ENCODE results near the gene EIF3D.

DNA sequence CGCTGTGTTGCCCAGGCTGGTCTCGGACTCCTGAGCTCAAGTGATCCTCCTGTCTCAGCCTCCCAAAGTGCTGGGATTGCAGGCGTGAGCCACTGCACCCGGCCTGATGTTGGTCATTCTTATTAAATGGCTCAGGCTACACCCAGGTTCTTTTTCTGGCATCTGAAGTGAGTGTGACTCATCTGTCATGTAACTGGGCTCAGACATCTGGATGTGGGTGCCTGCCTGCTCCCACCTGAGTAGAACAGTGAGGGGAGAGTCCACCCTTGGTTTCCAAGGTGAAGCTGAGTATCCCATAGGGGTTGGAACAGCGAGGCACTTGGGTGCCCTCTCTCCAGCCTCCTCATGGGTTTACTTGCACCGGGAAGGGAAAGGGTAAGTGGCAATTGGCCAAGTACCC, 36.7 kb upstream of the EIF3D start:
- TF ChIP-seq, protein P1, sequence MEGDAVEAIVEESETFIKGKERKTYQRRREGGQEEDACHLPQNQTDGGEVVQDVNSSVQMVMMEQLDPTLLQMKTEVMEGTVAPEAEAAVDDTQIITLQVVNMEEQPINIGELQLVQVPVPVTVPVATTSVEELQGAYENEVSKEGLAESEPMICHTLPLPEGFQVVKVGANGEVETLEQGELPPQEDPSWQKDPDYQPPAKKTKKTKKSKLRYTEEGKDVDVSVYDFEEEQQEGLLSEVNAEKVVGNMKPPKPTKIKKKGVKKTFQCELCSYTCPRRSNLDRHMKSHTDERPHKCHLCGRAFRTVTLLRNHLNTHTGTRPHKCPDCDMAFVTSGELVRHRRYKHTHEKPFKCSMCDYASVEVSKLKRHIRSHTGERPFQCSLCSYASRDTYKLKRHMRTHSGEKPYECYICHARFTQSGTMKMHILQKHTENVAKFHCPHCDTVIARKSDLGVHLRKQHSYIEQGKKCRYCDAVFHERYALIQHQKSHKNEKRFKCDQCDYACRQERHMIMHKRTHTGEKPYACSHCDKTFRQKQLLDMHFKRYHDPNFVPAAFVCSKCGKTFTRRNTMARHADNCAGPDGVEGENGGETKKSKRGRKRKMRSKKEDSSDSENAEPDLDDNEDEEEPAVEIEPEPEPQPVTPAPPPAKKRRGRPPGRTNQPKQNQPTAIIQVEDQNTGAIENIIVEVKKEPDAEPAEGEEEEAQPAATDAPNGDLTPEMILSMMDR (IDR thresholded peaks at IDR 0.05; ENCODE audit: low read length), result no peak
- no peak for TF ChIP-seq EZH2 (optimal IDR thresholded peaks at IDR 0.05; ENCODE audit: low read depth, low read length)
